GM19043 (cell line): ENCODE data around the gene AGK.

ENCODE experiments used
- ATAC-seq: cut with Tn5 transposase; IDR thresholded peaks from one replicate; pipeline ENCODE4 v1.9.1; 2021; ENCODE audit warnings: low read depth; ENCODE audit not compliant: unreplicated experiment

AGK gene

GRCh38 chr7:141700296-141700847 is 149.2 kb downstream of the AGK start:
- ATAC-seq, result no peak

DNA sequence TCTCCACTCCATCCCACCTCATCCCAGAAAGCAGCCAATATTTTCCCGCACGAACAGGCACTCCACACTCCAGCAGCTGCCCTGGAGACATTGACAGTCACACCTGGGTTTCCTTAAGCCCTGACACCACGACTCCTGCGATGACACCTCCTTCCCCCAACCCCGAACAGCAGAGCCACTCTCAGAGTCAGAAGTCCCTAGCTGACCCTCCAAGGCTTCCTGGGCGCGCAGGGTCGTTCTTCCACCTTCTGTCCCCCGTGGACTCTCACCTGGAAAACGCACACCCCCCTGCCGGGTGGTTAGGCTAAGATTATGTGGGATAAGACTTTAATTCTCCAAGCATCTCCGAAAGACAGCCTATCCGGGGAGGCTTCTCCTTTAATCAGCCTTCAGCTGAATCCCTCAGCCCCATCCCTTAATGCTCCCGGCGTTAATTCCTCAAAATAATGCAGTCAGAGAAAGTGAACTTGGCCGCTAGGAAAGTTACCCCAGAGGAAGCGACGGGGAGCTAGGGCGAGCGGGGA is 149.7 kb downstream of the AGK start:
- ATAC-seq, result no peak

- peak; percentile 68 for ATAC-seq
Observed at GRCh38 chr7:141701489-141702046, 150.4 kb downstream of the AGK start.

DNA sequence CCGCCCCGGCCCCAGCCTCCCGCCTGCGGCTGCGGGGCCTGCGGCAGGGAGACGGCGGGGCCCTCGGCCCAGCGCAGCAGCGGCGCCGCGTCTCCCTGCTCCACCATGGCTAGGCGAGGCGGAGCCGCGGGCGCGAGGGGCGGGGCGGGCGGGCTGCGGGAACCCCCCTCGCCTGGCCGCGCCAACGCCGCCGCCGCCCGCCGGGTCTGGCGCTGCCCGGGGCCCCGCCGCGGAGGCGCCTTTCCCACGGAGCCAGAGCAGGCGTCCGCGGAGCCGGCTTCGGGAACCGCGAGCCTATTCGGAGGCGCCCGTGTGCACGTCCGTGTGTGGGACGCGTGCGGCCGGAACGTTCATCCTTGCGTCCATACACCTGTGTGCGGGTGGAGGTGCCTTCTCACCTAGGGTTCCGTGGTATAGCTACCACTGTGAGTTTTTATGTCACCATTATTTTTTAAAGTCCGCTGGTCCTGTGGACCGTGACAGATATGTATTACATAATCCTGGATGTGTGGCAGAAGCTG is 150.9 kb downstream of the AGK start, which contains the start of gene DENND11:
TSS of gene DENND11 (minus strand) at position 120 of the 521 bp plus-strand sequence. CDS start at position 107, 13 bp downstream.
- ATAC-seq, result peak; percentile 54

GRCh38 chr7:141702892-141703291 is 151.7 kb downstream of the AGK start:
- ATAC-seq, result no peak

GRCh38 chr7:141704112-141704511 is 152.9 kb downstream of the AGK start:
- ATAC-seq, result no peak

DNA sequence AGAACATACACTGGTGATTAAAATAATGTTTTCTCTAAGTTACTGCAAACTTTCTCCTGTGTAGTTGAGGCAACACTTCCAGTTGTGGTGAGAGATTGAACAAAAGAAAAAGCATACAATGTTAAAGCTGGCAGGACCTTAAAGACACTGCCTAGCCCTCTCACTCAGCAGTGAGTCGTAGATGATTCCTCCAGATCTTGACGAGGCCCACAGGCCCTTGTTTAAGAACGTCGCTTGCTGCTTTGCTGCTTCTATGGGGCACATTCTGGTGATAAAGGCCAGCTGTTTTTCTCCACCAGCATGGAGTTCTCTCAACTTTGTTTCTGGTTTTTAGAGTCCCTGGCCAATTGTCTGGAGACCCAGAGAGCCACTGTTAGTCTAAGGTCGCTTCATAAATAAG is 153.5 kb downstream of the AGK start:
- ATAC-seq, result no peak
